NCI-H524 (cell line): ENCODE measurements around the gene CPS1.

Source experiments
- DNase-seq, 2 experiments: peaks; one replicate each; lab custom pipeline; 2025; lab: John Stamatoyannopoulos, UW

The CPS1 gene

GRCh38 chr2:210681491-210681890 lies 125.1 kb downstream of the CPS1 start:
- peak in 1 of 2 experiments; percentile 24 for DNase-seq

- DNase-seq, result no peak
Measured at GRCh38 chr2:210686401-210686800, 130.0 kb downstream of the CPS1 start.

- DNase-seq, result no peak
Measured at GRCh38 chr2:210687786-210688470, 131.5 kb downstream of the CPS1 start.

GRCh38 chr2:210707900-210708299 lies 151.5 kb downstream of the CPS1 start:
- no peak for DNase-seq

- DNase-seq, result no peak
Measured at GRCh38 chr2:210713122-210713521, 156.7 kb downstream of the CPS1 start.

- no peak for DNase-seq
Measured at GRCh38 chr2:210715560-210716082, 159.2 kb downstream of the CPS1 start.

- DNase-seq, result no peak
Measured at GRCh38 chr2:210718503-210718902, 162.1 kb downstream of the CPS1 start.

GRCh38 chr2:210722092-210722491 lies 165.7 kb downstream of the CPS1 start:
- DNase-seq, result no peak

GRCh38 chr2:210727549-210727948 lies 171.2 kb downstream of the CPS1 start:
- no peak for DNase-seq
